Measurements from ENCODE around the gene HP.
"Not testable (repeated sequence)": the region's sequence is repeated elsewhere in the genome, so short reads cannot be mapped to it uniquely, and the experiment has no call there.

The HP gene

GRCh38 chr16:72055911-72056310 lies 1.6 kb downstream of the HP start:
- H3K27ac Mint-ChIP-seq = no peak overlapping the region
- H3K4me1 Mint-ChIP-seq (ENCODE audit: low read depth) = no peaks in the 10 kb centered on the region
- no peaks in the 10 kb centered on the region for H3K36me3 Mint-ChIP-seq (ENCODE audit: low read depth)
- no peaks in the 10 kb centered on the region for H3K27me3 Mint-ChIP-seq (ENCODE audit: low read depth)
- no peak overlapping the region for H3K4me3 Mint-ChIP-seq
- H3K9me3 Mint-ChIP-seq = no peaks in the 10 kb centered on the region
- no peak for DNase-seq (ENCODE audit: low spot score)

GRCh38 chr16:72057313-72057712 lies 3.0 kb downstream of the HP start:
- not testable (repeated sequence) for H3K4me1 Mint-ChIP-seq (ENCODE audit: low read depth); H3K9me3 Mint-ChIP-seq; H3K4me3 Mint-ChIP-seq; H3K27ac Mint-ChIP-seq; H3K27me3 Mint-ChIP-seq (ENCODE audit: low read depth); DNase-seq (ENCODE audit: low spot score); H3K36me3 Mint-ChIP-seq (ENCODE audit: low read depth)

DNA sequence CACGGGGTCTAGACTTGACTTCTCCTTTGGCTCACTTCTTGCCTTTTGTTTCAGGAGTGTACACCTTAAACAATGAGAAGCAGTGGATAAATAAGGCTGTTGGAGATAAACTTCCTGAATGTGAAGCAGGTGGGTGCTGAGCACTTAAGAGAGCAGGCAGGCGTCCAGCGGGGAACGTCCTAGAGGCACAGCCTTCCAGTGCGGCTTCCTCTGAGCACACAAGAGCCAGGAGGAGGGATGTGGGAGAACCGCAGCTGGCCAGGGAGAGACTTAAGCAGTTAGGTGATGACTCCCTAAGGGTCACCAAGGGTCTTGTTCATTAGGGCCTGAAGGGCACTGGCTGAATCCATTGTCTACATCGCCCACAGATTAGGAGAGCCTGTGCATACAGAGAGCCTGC lies 4.8 kb downstream of the HP start:
- not testable (repeated sequence) for H3K27me3 Mint-ChIP-seq (ENCODE audit: low read depth); H3K4me1 Mint-ChIP-seq (ENCODE audit: low read depth); H3K36me3 Mint-ChIP-seq (ENCODE audit: low read depth); H3K4me3 Mint-ChIP-seq; DNase-seq (ENCODE audit: low spot score); H3K27ac Mint-ChIP-seq; H3K9me3 Mint-ChIP-seq

- Mint-ChIP-seq H3K4me1 (ENCODE audit: low read depth) (no peaks in the 10 kb centered on the region), H3K27ac (no peak overlapping the region), H3K27me3 (ENCODE audit: low read depth) (no peaks in the 10 kb centered on the region), H3K4me3 (no peak overlapping the region), H3K36me3 (ENCODE audit: low read depth) (no peaks in the 10 kb centered on the region), H3K9me3 (no peaks in the 10 kb centered on the region)
- no peak for DNase-seq (ENCODE audit: low spot score)
These were observed 6.1 kb downstream of the HP start for GRCh38 chr16:72060405-72060804.

DNA sequence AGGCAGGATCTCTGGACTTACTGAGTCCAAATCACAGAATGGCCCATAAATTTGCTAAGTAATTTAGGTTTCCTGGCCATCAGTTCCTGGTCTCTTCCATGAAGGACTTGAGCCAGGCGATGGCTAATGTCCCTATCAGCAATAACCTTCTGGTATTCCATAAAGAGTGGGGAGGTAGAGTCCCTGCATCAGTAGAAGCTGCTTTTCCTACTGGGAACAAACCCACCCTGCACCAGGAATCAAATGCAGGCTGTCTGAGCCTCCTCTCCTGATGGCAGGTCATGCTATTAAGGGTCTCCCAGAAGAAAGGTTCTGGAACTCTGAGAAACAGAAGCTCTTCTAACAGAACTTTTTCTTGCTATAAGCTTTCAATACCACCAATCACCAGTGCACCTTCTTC lies 7.3 kb downstream of the HP start:
- no peaks in the 10 kb centered on the region for H3K36me3 Mint-ChIP-seq (ENCODE audit: low read depth)
- H3K9me3 Mint-ChIP-seq = no peaks in the 10 kb centered on the region
- H3K27ac Mint-ChIP-seq = no peak overlapping the region
- DNase-seq (ENCODE audit: low spot score) = no peak
- H3K4me3 Mint-ChIP-seq = no peak overlapping the region
- H3K27me3 Mint-ChIP-seq (ENCODE audit: low read depth) = no peaks in the 10 kb centered on the region
- no peaks in the 10 kb centered on the region for H3K4me1 Mint-ChIP-seq (ENCODE audit: low read depth)

DNA sequence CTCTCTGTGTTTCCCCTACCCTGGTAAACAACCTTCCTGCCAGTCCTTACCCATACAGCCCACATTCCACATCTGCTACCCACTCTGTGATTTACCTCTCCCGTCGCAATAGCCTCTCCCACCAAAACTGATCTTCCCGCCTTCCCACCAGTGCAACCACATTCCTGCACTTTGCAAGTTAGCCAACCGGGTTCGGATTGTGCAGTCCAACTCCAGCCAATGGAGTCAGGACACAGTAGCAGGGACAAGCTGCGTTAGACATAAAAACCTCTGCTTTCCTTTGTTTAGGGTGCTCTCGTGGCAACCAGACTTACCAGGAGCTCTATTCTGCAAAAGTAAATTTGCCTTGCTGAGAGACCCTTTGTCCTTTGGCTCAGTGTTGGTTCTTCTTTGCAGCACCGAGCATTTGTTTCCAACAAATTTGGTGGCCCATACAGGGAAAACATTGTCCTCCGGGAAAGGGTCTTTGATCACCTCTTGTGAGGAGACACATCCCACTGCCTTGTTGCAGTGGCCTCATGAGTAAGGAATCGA lies 10.1 kb downstream of the HP start:
- H3K9me3 Mint-ChIP-seq = no peaks in the 10 kb centered on the region
- no peaks in the 10 kb centered on the region for H3K36me3 Mint-ChIP-seq (ENCODE audit: low read depth)
- no peaks in the 10 kb centered on the region for H3K27me3 Mint-ChIP-seq (ENCODE audit: low read depth)

GRCh38 chr16:72066747-72067146 lies 12.4 kb downstream of the HP start:
- Mint-ChIP-seq H3K4me3 (no peak overlapping the region), H3K27me3 (ENCODE audit: low read depth) (no peaks in the 10 kb centered on the region)
- DNase-seq (ENCODE audit: low spot score) = no peak

More for the DNA sequence above, 10.1 kb downstream of the HP start:
- H3K4me3 Mint-ChIP-seq = no peak overlapping the region
- DNase-seq (ENCODE audit: low spot score) = no peak
- H3K27ac Mint-ChIP-seq = no peak overlapping the region
- H3K4me1 Mint-ChIP-seq (ENCODE audit: low read depth) = no peaks in the 10 kb centered on the region

GRCh38 chr16:72068930-72069329 lies 14.6 kb downstream of the HP start:
- no peaks in the 10 kb centered on the region for H3K9me3 Mint-ChIP-seq
- H3K36me3 Mint-ChIP-seq (ENCODE audit: low read depth) = no peaks in the 10 kb centered on the region
- no peak overlapping the region for H3K27ac Mint-ChIP-seq
- no peak overlapping the region for H3K4me3 Mint-ChIP-seq
- no peak for DNase-seq (ENCODE audit: low spot score)
- no peaks in the 10 kb centered on the region for H3K27me3 Mint-ChIP-seq (ENCODE audit: low read depth)
- no peaks in the 10 kb centered on the region for H3K4me1 Mint-ChIP-seq (ENCODE audit: low read depth)

More at GRCh38 chr16:72066747-72067146, 12.4 kb downstream of the HP start:
- no peak overlapping the region for H3K27ac Mint-ChIP-seq
- no peaks in the 10 kb centered on the region for H3K9me3 Mint-ChIP-seq
- H3K36me3 Mint-ChIP-seq (ENCODE audit: low read depth) = no peaks in the 10 kb centered on the region
- H3K4me1 Mint-ChIP-seq (ENCODE audit: low read depth) = no peaks in the 10 kb centered on the region

DNA sequence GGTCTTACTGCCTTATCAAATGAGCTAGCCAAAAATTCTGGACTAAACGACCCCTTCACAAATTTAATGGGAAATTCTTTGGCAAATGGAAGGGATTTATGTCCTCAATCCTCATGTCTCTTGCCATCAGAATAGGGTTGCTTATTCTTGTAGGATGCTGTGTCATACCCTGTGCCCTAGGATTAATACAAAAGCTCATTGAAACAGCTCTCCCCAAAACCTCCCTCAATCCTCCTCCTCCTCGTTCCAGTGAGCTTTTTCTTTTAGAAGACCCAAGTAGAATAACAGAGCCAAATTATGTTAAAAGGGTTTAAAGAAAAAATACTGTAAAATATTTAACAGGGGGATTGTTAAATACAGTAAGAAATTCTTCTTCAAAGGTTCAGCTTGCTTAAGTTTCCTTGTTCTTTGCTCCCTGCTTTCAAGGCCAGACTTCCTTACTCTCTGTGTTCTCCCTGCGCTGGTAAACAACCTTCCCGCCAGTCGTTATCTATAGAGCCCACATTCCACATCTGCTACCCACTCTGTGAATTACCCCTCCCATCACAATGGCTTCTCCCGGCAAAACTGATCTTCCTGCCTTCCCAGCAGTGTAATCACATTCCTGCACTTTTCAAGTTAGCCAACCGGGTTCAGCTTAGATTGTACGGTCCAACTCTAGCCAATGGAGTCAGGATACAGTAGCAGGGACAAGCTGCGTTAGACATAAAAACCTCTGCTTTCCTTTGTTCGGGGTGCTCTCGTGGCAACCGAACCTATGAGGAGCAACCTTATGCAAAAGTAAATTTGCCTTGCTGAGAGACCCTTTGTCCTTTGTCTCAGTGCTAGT lies 18.4 kb downstream of the HP start:
- Mint-ChIP-seq H3K36me3 (ENCODE audit: low read depth) (no peaks in the 10 kb centered on the region), H3K9me3 (no peaks in the 10 kb centered on the region), H3K27me3 (ENCODE audit: low read depth) (no peaks in the 10 kb centered on the region)

DNA sequence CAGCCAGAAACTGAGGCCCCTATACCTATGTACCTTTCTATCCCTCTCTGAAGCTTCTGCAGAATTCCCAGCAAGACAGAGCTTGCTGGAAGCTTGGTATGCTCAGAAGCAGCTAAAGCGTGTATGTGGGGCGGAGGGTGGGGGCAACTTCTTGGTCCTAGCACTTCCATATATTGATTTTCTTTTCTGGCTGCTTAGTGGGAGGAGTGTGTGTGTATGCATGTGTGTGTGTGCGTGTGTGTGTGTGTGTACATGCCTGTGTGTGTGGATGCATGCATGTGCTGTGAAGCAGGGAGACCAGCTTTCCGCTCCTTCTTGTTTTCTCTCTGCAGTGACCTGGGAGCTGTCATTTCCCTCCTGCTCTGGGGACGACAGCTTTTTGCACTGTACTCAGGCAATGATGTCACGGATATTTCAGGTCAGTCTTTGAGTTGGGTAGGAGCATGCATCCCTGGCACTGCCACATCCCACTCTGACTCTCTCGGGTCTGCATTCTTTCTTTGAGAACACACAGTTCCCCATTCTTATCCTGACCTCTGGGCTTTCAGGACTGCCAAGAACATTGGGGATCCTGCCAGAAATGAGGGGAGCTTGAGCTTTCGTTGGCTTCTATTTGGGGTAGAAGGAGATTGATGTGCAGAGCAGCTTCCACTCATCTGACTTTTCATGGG lies 19.4 kb downstream of the HP start:
- Mint-ChIP-seq H3K4me1 (ENCODE audit: low read depth) (no peaks in the 10 kb centered on the region), H3K27ac (no peak overlapping the region), H3K36me3 (ENCODE audit: low read depth) (no peaks in the 10 kb centered on the region), H3K27me3 (ENCODE audit: low read depth) (no peaks in the 10 kb centered on the region), H3K9me3 (no peaks in the 10 kb centered on the region), H3K4me3 (no peak overlapping the region)
- no peak for DNase-seq (ENCODE audit: low spot score)

More for the DNA sequence above, 18.4 kb downstream of the HP start:
- no peak overlapping the region for H3K4me3 Mint-ChIP-seq
- no peak overlapping the region for H3K27ac Mint-ChIP-seq
- no peak for DNase-seq (ENCODE audit: low spot score)
- no peaks in the 10 kb centered on the region for H3K4me1 Mint-ChIP-seq (ENCODE audit: low read depth)

DNA sequence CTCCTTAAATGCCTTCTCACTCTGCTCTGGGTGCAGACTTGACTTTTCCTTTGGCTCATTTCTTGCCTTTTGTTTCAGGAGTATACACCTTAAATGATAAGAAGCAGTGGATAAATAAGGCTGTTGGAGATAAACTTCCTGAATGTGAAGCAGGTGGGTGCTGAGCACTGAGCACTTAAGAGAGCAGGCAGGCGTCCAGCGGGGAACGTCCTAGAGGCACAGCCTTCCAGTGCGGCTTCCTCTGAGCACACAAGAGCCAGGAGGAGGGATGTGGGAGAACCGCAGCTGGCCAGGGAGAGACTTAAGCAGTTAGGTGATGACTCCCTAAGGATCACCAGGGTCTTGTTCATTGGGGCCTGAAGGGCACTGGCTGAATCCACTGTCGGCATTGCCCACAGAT lies 20.8 kb downstream of the HP start:
- not testable (repeated sequence) for H3K27me3 Mint-ChIP-seq (ENCODE audit: low read depth); H3K4me3 Mint-ChIP-seq; H3K27ac Mint-ChIP-seq; H3K9me3 Mint-ChIP-seq; DNase-seq (ENCODE audit: low spot score); H3K4me1 Mint-ChIP-seq (ENCODE audit: low read depth); H3K36me3 Mint-ChIP-seq (ENCODE audit: low read depth)

GRCh38 chr16:72076991-72077706 lies 22.8 kb downstream of the HP start:
- H3K4me1 Mint-ChIP-seq (ENCODE audit: low read depth); DNase-seq (ENCODE audit: low spot score); H3K9me3 Mint-ChIP-seq; H3K4me3 Mint-ChIP-seq; H3K36me3 Mint-ChIP-seq (ENCODE audit: low read depth); H3K27ac Mint-ChIP-seq; H3K27me3 Mint-ChIP-seq (ENCODE audit: low read depth): not testable (repeated sequence)

DNA sequence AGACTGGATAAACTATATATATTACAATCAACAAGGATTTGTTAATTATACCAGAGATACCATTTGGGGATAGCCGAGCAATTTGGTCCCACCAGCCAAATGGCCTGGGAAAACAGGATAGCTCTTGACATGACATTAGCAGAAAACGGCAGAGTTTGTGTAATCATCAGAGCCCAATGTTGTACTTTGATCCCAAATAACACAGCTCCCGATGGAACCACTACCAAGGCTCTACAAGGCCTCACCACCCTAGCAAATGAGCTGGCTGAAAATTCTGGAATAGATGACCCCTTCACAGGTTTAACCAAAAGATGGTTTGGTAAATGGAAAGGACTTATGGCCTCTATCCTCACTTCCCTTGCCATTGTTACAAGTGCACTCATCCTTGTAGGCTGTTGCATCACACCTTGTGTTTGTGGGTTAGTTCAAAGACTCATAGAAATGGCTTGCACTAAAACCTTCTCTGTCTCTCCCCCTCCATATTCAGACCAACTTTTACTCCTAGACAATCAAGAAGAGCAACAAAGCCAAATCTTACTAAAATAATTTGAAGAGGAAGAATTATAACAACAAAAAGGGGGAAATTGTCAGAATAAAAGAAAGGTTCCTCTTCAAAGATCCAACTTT lies 29.6 kb downstream of the HP start:
- Mint-ChIP-seq H3K36me3 (ENCODE audit: low read depth) (peaks cover 40% of the 10 kb centered on the region), H3K27ac (no peak overlapping the region), H3K27me3 (ENCODE audit: low read depth) (no peaks in the 10 kb centered on the region), H3K4me1 (ENCODE audit: low read depth) (no peaks in the 10 kb centered on the region), H3K4me3 (no peak overlapping the region), H3K9me3 (peaks cover 7% of the 10 kb centered on the region)
- DNase-seq (ENCODE audit: low spot score) = no peak

DNA sequence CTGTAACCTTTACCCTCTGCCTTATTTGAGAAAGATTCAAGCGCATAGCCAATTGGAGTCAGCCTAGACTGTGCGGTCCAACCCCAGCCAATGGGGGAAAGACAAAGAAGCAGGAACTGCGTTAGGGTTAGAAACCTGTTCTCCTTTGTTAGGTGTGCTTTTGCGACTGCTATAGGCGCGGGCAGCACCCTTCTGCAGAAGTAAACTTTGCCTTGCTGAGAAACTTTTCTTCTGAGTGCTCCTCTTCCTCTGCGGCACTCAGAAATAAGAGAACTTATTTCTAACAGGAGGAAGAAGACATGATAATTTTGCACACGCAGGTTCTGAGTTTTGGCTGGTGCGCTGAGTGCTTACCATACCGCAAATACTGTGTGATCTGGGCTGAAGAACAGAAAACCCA lies 30.1 kb downstream of the HP start:
- H3K4me3 Mint-ChIP-seq = no peak overlapping the region
- peaks cover 7% of the 10 kb centered on the region for H3K9me3 Mint-ChIP-seq
- peaks cover 46% of the 10 kb centered on the region for H3K36me3 Mint-ChIP-seq (ENCODE audit: low read depth)
- DNase-seq (ENCODE audit: low spot score) = no peak
- H3K27me3 Mint-ChIP-seq (ENCODE audit: low read depth) = no peaks in the 10 kb centered on the region
- H3K4me1 Mint-ChIP-seq (ENCODE audit: low read depth) = peaks cover 2% of the 10 kb centered on the region
- no peak overlapping the region for H3K27ac Mint-ChIP-seq

All from T-helper 2 cell treated with Interferon-gamma antibody and Interleukin-4, amounts not matched to agents 5 μg/mL and 100 μg/mL, for 36 hours (primary cell).